ENCODE results near the gene INSYN2B. TPM values are rescaled to one million over a fixed set of nuclear protein-coding genes. Genes with fewer than 3 reads are reported as not detected.

INSYN2B gene
- total RNA-seq, 1 donor from 2014 or later: 0.40 TPM

- peak; percentile 17 to 82 for DNase-seq (ENCODE audit: low read depth in 2 of 2)
Observed at GRCh38 chr5:169893571-169893970, 86.7 kb downstream of the INSYN2B start.

- DNase-seq (ENCODE audit: low read depth in 2 of 2): peak in 1 of 2 donors; percentile 9
Observed at GRCh38 chr5:169893010-169893409, 87.3 kb downstream of the INSYN2B start.

- no peak for DNase-seq (ENCODE audit: low read depth in 2 of 2)
Observed at GRCh38 chr5:169889572-169889971, 90.7 kb downstream of the INSYN2B start.

- DNase-seq (ENCODE audit: low read depth in 2 of 2): no peak
Observed at GRCh38 chr5:169886677-169887076, 93.6 kb downstream of the INSYN2B start.

GRCh38 chr5:169886033-169886432 lies 94.3 kb downstream of the INSYN2B start:
- DNase-seq (ENCODE audit: low read depth in 2 of 2): no peak

GRCh38 chr5:169881702-169882303 lies 98.5 kb downstream of the INSYN2B start:
- DNase-seq (ENCODE audit: low read depth in 2 of 2): peak in 1 of 2 donors; percentile 11

- no peak for DNase-seq (ENCODE audit: low read depth in 2 of 2)
Observed at GRCh38 chr5:169880785-169881184, 99.5 kb downstream of the INSYN2B start.

DNA sequence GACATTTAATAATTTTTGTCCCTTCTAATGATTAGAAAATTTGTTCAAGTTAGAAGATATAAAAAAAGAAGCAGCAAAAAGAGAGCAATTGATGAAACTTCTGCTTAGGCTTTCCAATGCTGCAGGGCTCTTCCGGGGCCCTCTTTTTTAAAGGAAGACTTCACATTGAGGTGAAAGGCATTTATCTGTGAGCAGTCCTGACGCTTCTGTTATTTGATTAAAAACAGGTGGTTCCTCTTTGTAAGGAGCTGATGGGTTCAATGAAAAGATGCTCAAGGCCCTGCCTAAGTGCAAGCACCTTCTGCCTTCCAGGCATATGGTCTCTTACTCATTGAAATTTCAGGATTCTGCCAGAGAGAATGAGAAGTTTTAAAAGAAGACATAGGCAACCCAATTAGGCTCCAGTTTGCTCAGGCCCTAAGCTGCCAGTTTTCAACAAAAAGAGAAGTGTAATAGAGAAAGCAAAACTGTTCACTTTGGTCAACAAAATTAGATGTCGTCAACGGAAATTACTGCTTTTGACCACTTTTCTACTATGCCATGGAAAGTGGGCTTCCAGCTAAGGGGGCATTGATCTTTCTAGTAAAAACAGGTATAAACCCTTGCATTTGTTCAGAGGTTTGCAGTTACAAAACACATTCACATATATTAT lies 100.2 kb downstream of the INSYN2B start:
- no peak for DNase-seq (ENCODE audit: low read depth in 2 of 2)

DNA sequence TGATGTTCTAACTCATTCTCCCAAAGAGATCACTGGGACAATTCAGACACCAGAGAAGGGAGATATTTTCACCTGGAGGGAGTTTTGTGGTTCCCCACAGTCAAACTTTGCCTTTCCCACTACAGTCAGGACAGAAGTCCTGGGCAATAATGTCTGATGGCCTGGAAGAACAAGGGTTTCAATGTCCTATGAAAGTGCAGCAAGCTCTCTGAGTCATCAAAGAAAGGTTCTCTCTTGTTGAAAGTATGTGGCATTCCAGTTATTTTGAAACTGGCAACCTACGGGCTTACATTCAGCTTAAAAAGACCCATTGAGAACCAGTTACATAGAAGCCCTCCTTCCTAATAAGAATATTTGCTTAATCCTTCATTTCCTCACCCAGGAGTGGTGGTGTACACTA lies 103.9 kb downstream of the INSYN2B start:
- DNase-seq (ENCODE audit: low read depth in 2 of 2): no peak

DNA sequence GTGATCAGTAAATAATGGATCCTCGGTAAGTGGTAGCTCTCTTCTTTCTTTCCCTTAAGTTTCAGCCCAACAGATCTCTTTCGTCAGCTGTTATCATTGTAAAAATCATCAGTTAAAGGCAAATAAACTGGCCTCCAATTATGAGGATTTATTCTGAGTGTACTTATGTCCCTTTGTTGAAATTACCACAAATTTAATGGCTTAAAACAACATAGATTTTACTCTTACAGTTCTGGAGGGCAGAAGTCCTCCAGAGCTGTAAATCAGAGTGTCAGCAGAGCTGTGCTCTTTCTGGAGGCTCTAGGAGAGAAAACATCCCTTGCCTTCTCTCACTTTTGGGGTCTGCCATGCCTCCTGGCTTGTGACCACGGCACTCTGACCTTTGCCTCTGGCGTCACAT lies 104.6 kb downstream of the INSYN2B start:
- no peak for DNase-seq (ENCODE audit: low read depth in 2 of 2)

- DNase-seq (ENCODE audit: low read depth in 2 of 2): no peak
Observed at GRCh38 chr5:169875091-169875728, 105.1 kb downstream of the INSYN2B start.

DNA sequence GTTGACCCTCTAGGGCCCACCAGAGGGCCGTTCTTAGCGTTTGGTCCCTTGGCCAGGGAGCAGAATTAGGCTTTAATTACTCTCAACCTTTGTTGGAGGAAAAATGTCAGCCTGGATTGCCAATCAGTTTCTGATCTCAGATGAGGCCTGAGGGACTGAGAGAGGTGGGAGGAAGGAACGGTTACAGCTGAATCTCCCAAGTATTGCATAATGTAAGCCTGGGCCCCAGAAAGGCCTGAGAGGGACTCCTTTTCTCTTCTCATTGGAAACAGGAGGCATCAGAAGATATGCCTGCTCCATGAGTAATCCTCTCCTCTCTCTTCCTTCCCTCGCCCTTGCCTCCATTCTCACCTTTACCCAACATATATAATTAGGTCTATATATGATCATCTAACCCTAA lies 105.7 kb downstream of the INSYN2B start:
- DNase-seq (ENCODE audit: low read depth in 2 of 2): no peak

- no peak for DNase-seq (ENCODE audit: low read depth in 2 of 2)
Observed at GRCh38 chr5:169873642-169874041, 106.7 kb downstream of the INSYN2B start.

- no peak for DNase-seq (ENCODE audit: low read depth in 2 of 2)
Observed at GRCh38 chr5:169871826-169872490, 108.3 kb downstream of the INSYN2B start.

DNA sequence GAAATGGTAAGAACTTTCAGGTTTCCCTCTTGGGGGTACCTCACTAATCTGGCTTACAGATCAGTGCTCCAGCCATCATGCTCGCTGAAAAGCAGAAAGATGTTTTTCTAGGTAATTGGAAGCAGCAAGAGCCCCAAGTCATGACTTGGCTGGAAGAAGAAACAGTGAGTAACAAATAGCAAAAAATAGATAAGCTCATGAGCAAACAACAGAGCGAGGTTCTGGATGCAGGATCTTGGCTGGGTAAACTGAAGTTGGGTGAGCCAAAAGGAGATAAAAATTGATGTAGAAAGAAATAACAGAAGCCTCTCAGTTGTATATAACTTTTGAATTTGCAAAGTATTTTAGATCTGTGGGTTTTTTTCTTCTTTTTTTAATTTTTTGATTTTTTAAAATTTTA lies 110.1 kb downstream of the INSYN2B start:
- no peak for DNase-seq (ENCODE audit: low read depth in 2 of 2)

- DNase-seq (ENCODE audit: low read depth in 2 of 2): no peak
Observed at GRCh38 chr5:169869066-169869465, 111.2 kb downstream of the INSYN2B start.

GRCh38 chr5:169867347-169867746 lies 112.9 kb downstream of the INSYN2B start:
- DNase-seq (ENCODE audit: low read depth in 2 of 2): no peak

DNA sequence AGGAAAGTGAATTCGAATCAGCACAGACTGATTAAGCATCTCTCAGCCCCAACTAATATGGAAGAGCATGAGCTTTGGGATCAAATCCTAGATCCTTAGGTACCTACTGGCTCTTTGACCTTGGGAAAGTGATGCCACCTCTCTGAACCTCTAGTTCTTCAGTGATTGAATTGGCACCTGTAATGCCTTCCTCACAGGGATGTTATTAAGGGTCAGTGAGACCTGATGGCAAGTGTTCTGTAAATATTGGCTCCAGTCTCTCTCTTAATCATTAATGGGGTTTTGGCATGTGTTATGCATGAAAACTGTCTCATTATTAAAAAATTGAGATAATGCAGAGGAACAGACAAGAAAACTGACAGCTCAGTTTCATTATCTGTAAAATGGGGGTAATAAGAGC lies 115.8 kb downstream of the INSYN2B start:
- DNase-seq (ENCODE audit: low read depth in 2 of 2): no peak

- DNase-seq (ENCODE audit: low read depth in 2 of 2): no peak
Observed at GRCh38 chr5:169862391-169862811, 117.9 kb downstream of the INSYN2B start.

- DNase-seq (ENCODE audit: low read depth in 2 of 2): peak in 1 of 2 donors; percentile 2
Observed at GRCh38 chr5:169861934-169862333, 118.4 kb downstream of the INSYN2B start.

DNA sequence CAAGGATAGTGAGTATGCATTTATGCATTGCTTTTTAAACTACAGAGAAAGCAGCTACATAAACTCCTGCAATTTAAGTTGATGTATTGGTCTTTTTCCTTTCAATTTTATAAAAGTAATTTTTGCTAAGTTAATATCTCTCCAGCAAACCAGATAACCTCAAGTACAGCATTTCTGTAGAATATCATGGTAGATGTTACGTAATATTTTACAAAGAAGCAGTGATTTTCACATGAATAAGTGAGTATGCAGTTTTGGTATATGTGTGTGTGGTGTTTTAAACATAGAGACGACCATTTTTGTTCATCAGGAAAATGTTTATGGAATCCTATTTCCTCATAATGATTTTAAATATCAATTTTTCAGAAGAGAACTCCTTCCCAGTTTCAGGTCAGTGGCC lies 118.9 kb downstream of the INSYN2B start:
- no peak for DNase-seq (ENCODE audit: low read depth in 2 of 2)

DNA sequence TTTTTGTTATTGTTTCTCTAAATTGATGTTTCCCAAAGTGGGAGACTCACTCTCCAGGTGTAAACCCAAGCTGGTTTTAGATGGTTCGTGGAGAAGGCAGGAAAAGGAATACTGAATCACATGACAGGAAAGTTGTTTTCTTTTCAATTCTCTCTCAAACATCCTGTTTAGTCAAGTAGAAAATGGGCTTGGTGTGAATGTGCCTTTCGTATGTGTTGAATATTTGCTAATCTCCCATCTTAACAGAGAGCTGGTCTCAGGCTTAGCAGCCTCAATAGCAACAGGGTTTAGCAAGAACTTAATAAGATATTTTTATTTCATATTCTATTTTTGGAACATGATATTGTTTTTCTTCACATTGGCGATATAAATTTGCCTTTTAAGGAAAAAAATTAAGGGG lies 119.7 kb downstream of the INSYN2B start:
- DNase-seq (ENCODE audit: low read depth in 2 of 2): no peak

All from lung microvascular endothelial cell (primary cell).